ENCODE measurements around the gene ALDH1A3. TPM values are rescaled to one million over a fixed set of nuclear protein-coding genes. Genes with fewer than 3 reads are reported as not detected.

ALDH1A3 gene
- total and polyA plus RNA-seq, 2 donors (not counting 1 experiment from before 2014, with no cell fraction given) = 4.2 to 32.5 TPM

GRCh38 chr15:100898152-100898490 is 18.5 kb downstream of the ALDH1A3 start:
- TF ChIP-seq EZH2 (IDR thresholded peaks at IDR 0.05; ENCODE audit: low read length, missing control alignments) = no peak
- TF ChIP-seq, protein P1, sequence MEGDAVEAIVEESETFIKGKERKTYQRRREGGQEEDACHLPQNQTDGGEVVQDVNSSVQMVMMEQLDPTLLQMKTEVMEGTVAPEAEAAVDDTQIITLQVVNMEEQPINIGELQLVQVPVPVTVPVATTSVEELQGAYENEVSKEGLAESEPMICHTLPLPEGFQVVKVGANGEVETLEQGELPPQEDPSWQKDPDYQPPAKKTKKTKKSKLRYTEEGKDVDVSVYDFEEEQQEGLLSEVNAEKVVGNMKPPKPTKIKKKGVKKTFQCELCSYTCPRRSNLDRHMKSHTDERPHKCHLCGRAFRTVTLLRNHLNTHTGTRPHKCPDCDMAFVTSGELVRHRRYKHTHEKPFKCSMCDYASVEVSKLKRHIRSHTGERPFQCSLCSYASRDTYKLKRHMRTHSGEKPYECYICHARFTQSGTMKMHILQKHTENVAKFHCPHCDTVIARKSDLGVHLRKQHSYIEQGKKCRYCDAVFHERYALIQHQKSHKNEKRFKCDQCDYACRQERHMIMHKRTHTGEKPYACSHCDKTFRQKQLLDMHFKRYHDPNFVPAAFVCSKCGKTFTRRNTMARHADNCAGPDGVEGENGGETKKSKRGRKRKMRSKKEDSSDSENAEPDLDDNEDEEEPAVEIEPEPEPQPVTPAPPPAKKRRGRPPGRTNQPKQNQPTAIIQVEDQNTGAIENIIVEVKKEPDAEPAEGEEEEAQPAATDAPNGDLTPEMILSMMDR (conservative IDR thresholded peaks at IDR 0.05 in 1 of 2, IDR thresholded peaks at IDR 0.05 in 1 of 2; ENCODE audit: low read depth in 1 of 2, low read length in 2 of 2) = no peak
- peaks cover 5% of the 10 kb centered on the region for H3K4me1 ChIP-seq (ENCODE audit: control insufficient read depth, extremely low read depth, insufficient read depth, low read length)
- H3K79me2 ChIP-seq (ENCODE audit: control insufficient read depth, insufficient read depth, low read length) = no peaks in the 10 kb centered on the region
- no peaks in the 10 kb centered on the region for H3K36me3 ChIP-seq (ENCODE audit: control insufficient read depth, insufficient read depth, low read length)
- peaks cover 2% of the 10 kb centered on the region for H3K27me3 ChIP-seq (ENCODE audit: control insufficient read depth, insufficient read depth, low read length)
- H2AFZ ChIP-seq (ENCODE audit: low read length) = no peak overlapping the region
- H3K27ac ChIP-seq (ENCODE audit: insufficient read depth, low read length) = no peak overlapping the region
- H3K4me3 ChIP-seq (replicated peaks in 1 of 4; ENCODE audit: control extremely low read depth in 1 of 4, insufficient read depth in 1 of 4, low read depth in 3 of 4, low read length in 4 of 4) = no peak overlapping the region
- DNase-seq (ENCODE audit: low read depth in 2 of 2) = no peak
- no peak overlapping the region for H3K9ac ChIP-seq (ENCODE audit: insufficient read depth, low read length)
- H3K9me3 ChIP-seq (ENCODE audit: control insufficient read depth, insufficient read depth, low read depth, low read length) = no peaks in the 10 kb centered on the region
- no peak overlapping the region for H3K4me2 ChIP-seq (ENCODE audit: extremely low read depth, insufficient read depth, low read length)
- no peaks in the 10 kb centered on the region for H4K20me1 ChIP-seq (ENCODE audit: control insufficient read depth, extremely low read depth, insufficient read depth, low read length)

- no peaks in the 10 kb centered on the region for H3K79me2 ChIP-seq (ENCODE audit: control insufficient read depth, insufficient read depth, low read length)
- no peak for DNase-seq (ENCODE audit: low read depth in 2 of 2)
- H3K27ac ChIP-seq (ENCODE audit: insufficient read depth, low read length) = no peak overlapping the region
These were observed 19.2 kb downstream of the ALDH1A3 start for GRCh38 chr15:100898661-100899462.

DNA sequence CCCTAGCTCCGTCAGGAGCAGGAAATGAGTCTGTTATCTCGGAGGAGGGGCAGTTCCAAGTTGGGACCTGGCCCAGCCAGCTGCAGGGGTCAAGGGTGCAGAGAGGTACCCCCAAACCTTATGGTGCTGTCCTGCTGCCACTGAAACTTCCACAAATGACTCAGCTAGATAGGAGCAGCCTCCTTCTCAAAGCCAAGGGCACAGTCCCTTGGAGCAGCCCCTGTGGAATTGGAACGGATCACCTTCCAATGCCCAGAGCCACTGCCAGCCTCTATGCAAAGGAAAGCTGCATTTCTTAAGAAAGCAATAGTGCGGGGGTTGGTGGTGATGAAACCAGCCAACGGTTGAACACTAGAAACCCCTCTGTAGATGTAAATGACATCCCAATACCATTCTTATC is 20.0 kb downstream of the ALDH1A3 start:
- H3K9me3 ChIP-seq (ENCODE audit: control insufficient read depth, insufficient read depth, low read depth, low read length) = no peaks in the 10 kb centered on the region
- H4K20me1 ChIP-seq (ENCODE audit: control insufficient read depth, extremely low read depth, insufficient read depth, low read length) = no peaks in the 10 kb centered on the region
- no peaks in the 10 kb centered on the region for H3K36me3 ChIP-seq (ENCODE audit: control insufficient read depth, insufficient read depth, low read length)
- no peak overlapping the region for H2AFZ ChIP-seq (ENCODE audit: low read length)
- H3K79me2 ChIP-seq (ENCODE audit: control insufficient read depth, insufficient read depth, low read length) = no peaks in the 10 kb centered on the region
- DNase-seq (ENCODE audit: low read depth in 2 of 2) = no peak
- TF ChIP-seq EZH2 (IDR thresholded peaks at IDR 0.05; ENCODE audit: low read length, missing control alignments) = no peak
- H3K4me1 ChIP-seq (ENCODE audit: control insufficient read depth, extremely low read depth, insufficient read depth, low read length) = peaks cover 5% of the 10 kb centered on the region
- no peaks in the 10 kb centered on the region for H3K27me3 ChIP-seq (ENCODE audit: control insufficient read depth, insufficient read depth, low read length)
- no peak overlapping the region for H3K9ac ChIP-seq (ENCODE audit: insufficient read depth, low read length)
- H3K4me2 ChIP-seq (ENCODE audit: extremely low read depth, insufficient read depth, low read length) = no peak overlapping the region
- H3K27ac ChIP-seq (ENCODE audit: insufficient read depth, low read length) = no peak overlapping the region
- H3K4me3 ChIP-seq (replicated peaks in 1 of 4; ENCODE audit: control extremely low read depth in 1 of 4, insufficient read depth in 1 of 4, low read depth in 3 of 4, low read length in 4 of 4) = no peak overlapping the region

More at GRCh38 chr15:100898661-100899462, 19.2 kb downstream of the ALDH1A3 start:
- Histone ChIP-seq H3K4me1 (ENCODE audit: control insufficient read depth, extremely low read depth, insufficient read depth, low read length) (peaks cover 5% of the 10 kb centered on the region), H3K9me3 (ENCODE audit: control insufficient read depth, insufficient read depth, low read depth, low read length) (no peaks in the 10 kb centered on the region), H3K4me2 (ENCODE audit: extremely low read depth, insufficient read depth, low read length) (no peak overlapping the region), H3K9ac (ENCODE audit: insufficient read depth, low read length) (no peak overlapping the region), H3K27me3 (ENCODE audit: control insufficient read depth, insufficient read depth, low read length) (no peaks in the 10 kb centered on the region), H2AFZ (ENCODE audit: low read length) (no peak overlapping the region), H3K36me3 (ENCODE audit: control insufficient read depth, insufficient read depth, low read length) (no peaks in the 10 kb centered on the region), H3K4me3 (replicated peaks in 1 of 4; ENCODE audit: control extremely low read depth in 1 of 4, insufficient read depth in 1 of 4, low read depth in 3 of 4, low read length in 4 of 4) (no peak overlapping the region), H4K20me1 (ENCODE audit: control insufficient read depth, extremely low read depth, insufficient read depth, low read length) (no peaks in the 10 kb centered on the region)
- TF ChIP-seq, protein P1 (conservative IDR thresholded peaks at IDR 0.05 in 1 of 2, IDR thresholded peaks at IDR 0.05 in 1 of 2; ENCODE audit: low read depth in 1 of 2, low read length in 2 of 2) = no peak
- no peak for TF ChIP-seq EZH2 (IDR thresholded peaks at IDR 0.05; ENCODE audit: low read length, missing control alignments)
